Astrocyte (in vitro differentiated cells and primary cell): Measurements from ENCODE around the gene RHPN2.
"Not testable (repeated sequence)": the region's sequence is repeated elsewhere in the genome, so short reads cannot be mapped to it uniquely, and the experiment has no call there.

ENCODE experiments used
- EZH2 ChIP-seq: IDR thresholded peaks from 2 replicates; pipeline ENCODE4 v1.6.1; 2012; ENCODE audit warnings: mild to moderate bottlenecking, low read length, inconsistent platforms; ENCODE audit not compliant: insufficient read depth
- TF ChIP-seq, protein P1 (sequence below): IDR thresholded peaks from 2 replicates; pipeline ENCODE4 v1.5.1; 2011; ENCODE audit warnings: low read depth, mild to moderate bottlenecking, inconsistent platforms, low read length, moderate library complexity; ENCODE audit not compliant: insufficient read depth

DNA sequence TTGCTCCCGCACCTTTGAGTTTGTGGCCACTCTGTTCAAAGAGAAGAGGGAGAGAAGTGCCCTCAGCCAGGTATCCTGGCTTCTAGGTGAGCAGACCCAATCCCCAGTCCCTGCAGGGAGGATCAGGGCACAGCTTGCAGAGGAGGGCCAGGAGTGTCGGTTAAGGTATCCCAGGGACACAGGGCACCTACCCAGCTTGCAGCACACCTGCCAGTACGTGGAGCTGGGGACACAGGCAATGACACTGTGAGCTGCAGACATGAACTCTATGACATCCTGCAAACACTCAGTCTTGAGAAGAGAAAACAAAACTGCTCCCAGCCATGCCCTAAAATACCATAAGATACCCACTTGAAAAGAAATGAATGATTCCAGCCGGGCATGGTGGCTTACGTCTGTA lies 38.1 kb downstream of the RHPN2 start:
- TF ChIP-seq, protein P1, sequence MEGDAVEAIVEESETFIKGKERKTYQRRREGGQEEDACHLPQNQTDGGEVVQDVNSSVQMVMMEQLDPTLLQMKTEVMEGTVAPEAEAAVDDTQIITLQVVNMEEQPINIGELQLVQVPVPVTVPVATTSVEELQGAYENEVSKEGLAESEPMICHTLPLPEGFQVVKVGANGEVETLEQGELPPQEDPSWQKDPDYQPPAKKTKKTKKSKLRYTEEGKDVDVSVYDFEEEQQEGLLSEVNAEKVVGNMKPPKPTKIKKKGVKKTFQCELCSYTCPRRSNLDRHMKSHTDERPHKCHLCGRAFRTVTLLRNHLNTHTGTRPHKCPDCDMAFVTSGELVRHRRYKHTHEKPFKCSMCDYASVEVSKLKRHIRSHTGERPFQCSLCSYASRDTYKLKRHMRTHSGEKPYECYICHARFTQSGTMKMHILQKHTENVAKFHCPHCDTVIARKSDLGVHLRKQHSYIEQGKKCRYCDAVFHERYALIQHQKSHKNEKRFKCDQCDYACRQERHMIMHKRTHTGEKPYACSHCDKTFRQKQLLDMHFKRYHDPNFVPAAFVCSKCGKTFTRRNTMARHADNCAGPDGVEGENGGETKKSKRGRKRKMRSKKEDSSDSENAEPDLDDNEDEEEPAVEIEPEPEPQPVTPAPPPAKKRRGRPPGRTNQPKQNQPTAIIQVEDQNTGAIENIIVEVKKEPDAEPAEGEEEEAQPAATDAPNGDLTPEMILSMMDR = not testable (repeated sequence)
- TF ChIP-seq EZH2 = not testable (repeated sequence)
